GM12878 (cell line): ENCODE results near the gene THAP3. TPM values are rescaled to one million over a fixed set of nuclear protein-coding genes. Genes with fewer than 3 reads are reported as not detected.

ENCODE experiments used
- ATAC-seq: fragments of 200-7000 bp; cut with Tn5 transposase; 3 replicates; pipeline ENCODE4 v1.9.1; 2020; ENCODE audit warnings: mild to moderate bottlenecking, moderate library complexity
- BruUV-seq: library from RNA; stranded (reverse); fragments of 400-500 nt; replicated peaks from 2 replicates; lab custom pipeline; 2021; lab: Mats Ljungman, UMichigan
- CTCF ChIA-PET: fragments of 300-600 bp; sonication (Branson Sonifier 250); formaldehyde crosslinking; extraction: SDS; loops from one replicate; lab custom pipeline; 2021; ENCODE audit warnings: inconsistent platforms; lab: Yijun Ruan, JAX
- POLR2A ChIA-PET: fragments of 350-600 bp; formaldehyde crosslinking; extraction: SDS; loops from one replicate; lab custom pipeline; 2021; ENCODE audit warnings: inconsistent platforms; lab: Charles Lee
- RAD21 ChIA-PET: fragments of 300-600 bp; sonication (Branson Sonifier 250); formaldehyde crosslinking; loops from one replicate; lab custom pipeline; 2023; ENCODE audit warnings: antibody characterized with exemption; ENCODE audit not compliant: unreplicated experiment; lab: Charles Lee
- SMC1A ChIA-PET: fragments of 300-600 bp; sonication (Branson Sonifier 250); formaldehyde crosslinking; loops from one replicate; lab custom pipeline; 2023; ENCODE audit not compliant: unreplicated experiment, uncharacterized antibody; lab: Charles Lee
- DNase-seq: peaks from one replicate; pipeline ENCODE4 v3.0.0-alpha.2; 2011; ENCODE audit warnings: low read depth, low spot score
- FAIRE-seq: peaks from 3 replicates; lab custom pipeline; 2011; peaks lifted over from hg19 to GRCh38; lab: Jason Lieb, UNC
- H2AFZ ChIP-seq: 2 replicates; pipeline ENCODE4 v1.6.0; 2011; ENCODE audit warnings: low read depth, low read length, control low read depth; ENCODE audit not compliant: control insufficient read depth
- H3K27ac ChIP-seq: 2 replicates; pipeline ENCODE4 v1.5.1; 2011; ENCODE audit warnings: control low read depth; ENCODE audit not compliant: control insufficient read depth, insufficient read depth
- H3K27me3 ChIP-seq, 2 experiments: replicated peaks in 1 of 2; 2 replicates each; pipeline versions ENCODE4 v1.6.0 to v1.6.1; 2011; ENCODE audit warnings: low read length in 1 of 2; ENCODE audit not compliant: control insufficient read depth in 2 of 2, insufficient read depth in 2 of 2
- H3K36me3 ChIP-seq, 2 experiments: 2 replicates each; pipeline ENCODE4 v1.5.1; 2011; ENCODE audit warnings: low read length in 1 of 2; ENCODE audit not compliant: control insufficient read depth in 2 of 2, insufficient read depth in 2 of 2
- H3K4me1 ChIP-seq: 2 replicates; pipeline ENCODE4 v1.6.1; 2011; ENCODE audit warnings: mild to moderate bottlenecking, low read length, moderate library complexity, mixed read lengths; ENCODE audit not compliant: control insufficient read depth, insufficient read depth
- H3K4me2 ChIP-seq: 2 replicates; pipeline ENCODE4 v1.6.0; 2011; ENCODE audit warnings: control low read depth; ENCODE audit not compliant: control insufficient read depth, insufficient read depth
- H3K4me3 ChIP-seq: fragments of 200-600 bp; sonication (generic); 2 replicates; pipeline ENCODE4 v1.5.1; 2016
- H3K79me2 ChIP-seq: 2 replicates; pipeline ENCODE4 v1.6.0; 2011; ENCODE audit warnings: low read length; ENCODE audit not compliant: control insufficient read depth, insufficient read depth
- H3K9ac ChIP-seq: 2 replicates; pipeline ENCODE4 v1.8.0; 2011; ENCODE audit warnings: low read length, control low read depth, mixed read lengths; ENCODE audit not compliant: control insufficient read depth, insufficient read depth
- H3K9me3 ChIP-seq: replicated peaks from 3 replicates; pipeline ENCODE4 v1.5.1; 2011; ENCODE audit warnings: mild to moderate bottlenecking, low read length; ENCODE audit not compliant: control insufficient read depth, insufficient read depth
- H4K20me1 ChIP-seq: 2 replicates; pipeline ENCODE4 v1.6.0; 2011; ENCODE audit not compliant: control insufficient read depth, insufficient read depth
- MYC ChIP-seq: IDR thresholded peaks from 2 replicates; pipeline ENCODE4 v1.6.1; 2011; ENCODE audit warnings: mild to moderate bottlenecking, low read length, moderate library complexity, inconsistent platforms; ENCODE audit not compliant: insufficient read depth, insufficient replicate concordance, insufficient read length, severe bottlenecking
- RELA ChIP-seq: fragments of 450-650 bp; IDR thresholded peaks from 2 replicates; pipeline ENCODE4 v1.8.0; 2014; ENCODE audit warnings: borderline replicate concordance; ENCODE audit not compliant: partially characterized antibody
- WGBS: methylation state at CpG from one replicate; pipeline ENCODE4 v1.1.6; 2016; ENCODE audit warnings: low lambda C conversion rate; ENCODE audit not compliant: insufficient replicate concordance, insufficient coverage; ENCODE audit errors: missing lambda C conversion rate; 5-methylcytosine and 5-hydroxymethylcytosine counted together
- in situ Hi-C: fragments of 300-500 bp; cut with MboI; formaldehyde crosslinking; loops from 9 replicates; pipeline ENCODE4 v1.14.3; 2018; ENCODE audit warnings: mixed read lengths
- intact Hi-C: fragments of 100-400 bp; cut with micrococcal nuclease; formaldehyde crosslinking; loops from one replicate; pipeline ENCODE4 v1.14.2; 2022; ENCODE audit not compliant: unreplicated experiment
- polyA plus RNA-seq, 11 experiments: library from polyadenylated mRNA; depleted of rRNA in 4 of 11; unstranded in 6 of 11; stranded (reverse) in 5 of 11; fragments of >200 nt; fragmentation: Nextera tagmentation in 4 of 11; fragmentation: Illumina TruSeq in 1 of 11; extraction: Ambion mirVana in 4 of 11; extraction: Trizol in 1 of 11; gene quantifications; 1 replicate in 1 of 11; 2 replicates in 10 of 11; pipeline versions ENCODE4 v1.2.1 to v1.2.3, GENCODE V29; 2011 to 2016; ENCODE audit warnings: inconsistent platforms in 2 of 11, missing spikeins in 2 of 11, low read depth in 1 of 11
- total RNA-seq, 4 experiments: library from RNA; depleted of rRNA in 3 of 4; stranded (reverse); fragments of >200 nt in 3 of 4; fragmentation: Illumina TruSeq in 1 of 4; extraction: Trizol in 1 of 4; gene quantifications; 2 replicates each; pipeline versions ENCODE4 v1.2.1 to v1.2.3, GENCODE V29; 2013 to 2021
- TF ChIP-seq, protein P1 (sequence below): IDR thresholded peaks from 2 replicates; pipeline ENCODE4 v1.6.1; 2011; ENCODE audit warnings: borderline replicate concordance, low read depth, mild to moderate bottlenecking, moderate library complexity, mixed read lengths, low read length; ENCODE audit not compliant: insufficient read depth; ENCODE audit errors: extremely low read length
- TF ChIP-seq, protein P2 (sequence below): fragments of 450-650 bp; IDR thresholded peaks from 2 replicates; pipeline ENCODE4 v1.6.1; 2017; ENCODE audit warnings: antibody characterized with exemption, mild to moderate bottlenecking, moderate library complexity

Gene THAP3
- total and polyA plus RNA-seq, 10 of the 15 experiments (the other 5 are each of a cell fraction or from before 2014, with no cell fraction given), result 1.5 to 19.5 (median 11.9) TPM

DNA sequence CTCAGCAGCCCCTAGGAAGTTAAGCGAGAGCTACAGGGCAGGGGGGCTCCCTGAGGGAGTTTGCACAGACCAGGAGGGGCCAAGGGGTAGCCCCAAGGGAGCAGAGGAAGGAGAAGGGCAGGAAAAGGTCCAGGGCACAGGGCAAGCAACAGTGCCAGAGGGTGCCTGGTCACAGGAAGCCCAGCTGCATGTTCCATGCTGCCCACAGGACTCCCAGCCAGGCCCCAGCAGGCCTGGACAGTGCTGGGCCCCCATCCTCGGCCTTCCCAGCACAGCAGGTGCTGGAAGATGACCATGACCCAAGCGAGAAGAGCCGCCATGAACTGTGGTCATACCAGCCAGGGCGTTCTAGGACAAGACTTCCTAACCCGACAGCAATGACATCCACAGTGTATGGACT lies 33.0 kb upstream of the THAP3 start:
- WGBS, result 84% methylated on average over 6 of the region's 6 CpGs
- no TSS peak for BruUV-seq
- POLR2A ChIA-PET, result no interaction called here
- SMC1A ChIA-PET, result no interaction called here
- ATAC-seq (no peak), DNase-seq (no peak), FAIRE-seq (no peak)
- no peaks in the 10 kb centered on the region for H4K20me1 ChIP-seq
- no peaks in the 10 kb centered on the region for H3K27me3 ChIP-seq
- H3K4me2 ChIP-seq, result no peak overlapping the region
- intact Hi-C loops (no loop called here), in situ Hi-C loops (no loop called here)
- H3K27ac ChIP-seq, result no peak overlapping the region
- peaks cover 15 to 25% of the 10 kb centered on the region in 2 experiments for H3K36me3 ChIP-seq
- H3K9me3 ChIP-seq, result no peaks in the 10 kb centered on the region
- H3K9ac ChIP-seq, result no peak overlapping the region
- CTCF ChIA-PET, result interaction anchor here (0.5 kb wide), 1 partner anchor 43 kb away, joined by 3 read pairs; no protein-coding TSS in a partner anchor
- H3K4me3 ChIP-seq, result no peak overlapping the region
- no peaks in the 10 kb centered on the region for H3K4me1 ChIP-seq
- RAD21 ChIA-PET, result no interaction called here
- no peak overlapping the region for H2AFZ ChIP-seq
- H3K79me2 ChIP-seq, result no peaks in the 10 kb centered on the region
- TF ChIP-seq RELA (no peak), MYC (no peak)
- TF ChIP-seq, protein P1, sequence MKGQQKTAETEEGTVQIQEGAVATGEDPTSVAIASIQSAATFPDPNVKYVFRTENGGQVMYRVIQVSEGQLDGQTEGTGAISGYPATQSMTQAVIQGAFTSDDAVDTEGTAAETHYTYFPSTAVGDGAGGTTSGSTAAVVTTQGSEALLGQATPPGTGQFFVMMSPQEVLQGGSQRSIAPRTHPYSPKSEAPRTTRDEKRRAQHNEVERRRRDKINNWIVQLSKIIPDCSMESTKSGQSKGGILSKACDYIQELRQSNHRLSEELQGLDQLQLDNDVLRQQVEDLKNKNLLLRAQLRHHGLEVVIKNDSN, result no peak
- TF ChIP-seq, protein P2, sequence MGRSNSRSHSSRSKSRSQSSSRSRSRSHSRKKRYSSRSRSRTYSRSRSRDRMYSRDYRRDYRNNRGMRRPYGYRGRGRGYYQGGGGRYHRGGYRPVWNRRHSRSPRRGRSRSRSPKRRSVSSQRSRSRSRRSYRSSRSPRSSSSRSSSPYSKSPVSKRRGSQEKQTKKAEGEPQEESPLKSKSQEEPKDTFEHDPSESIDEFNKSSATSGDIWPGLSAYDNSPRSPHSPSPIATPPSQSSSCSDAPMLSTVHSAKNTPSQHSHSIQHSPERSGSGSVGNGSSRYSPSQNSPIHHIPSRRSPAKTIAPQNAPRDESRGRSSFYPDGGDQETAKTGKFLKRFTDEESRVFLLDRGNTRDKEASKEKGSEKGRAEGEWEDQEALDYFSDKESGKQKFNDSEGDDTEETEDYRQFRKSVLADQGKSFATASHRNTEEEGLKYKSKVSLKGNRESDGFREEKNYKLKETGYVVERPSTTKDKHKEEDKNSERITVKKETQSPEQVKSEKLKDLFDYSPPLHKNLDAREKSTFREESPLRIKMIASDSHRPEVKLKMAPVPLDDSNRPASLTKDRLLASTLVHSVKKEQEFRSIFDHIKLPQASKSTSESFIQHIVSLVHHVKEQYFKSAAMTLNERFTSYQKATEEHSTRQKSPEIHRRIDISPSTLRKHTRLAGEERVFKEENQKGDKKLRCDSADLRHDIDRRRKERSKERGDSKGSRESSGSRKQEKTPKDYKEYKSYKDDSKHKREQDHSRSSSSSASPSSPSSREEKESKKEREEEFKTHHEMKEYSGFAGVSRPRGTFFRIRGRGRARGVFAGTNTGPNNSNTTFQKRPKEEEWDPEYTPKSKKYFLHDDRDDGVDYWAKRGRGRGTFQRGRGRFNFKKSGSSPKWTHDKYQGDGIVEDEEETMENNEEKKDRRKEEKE, result no peak
